GM10847 (cell line): ENCODE data around the gene JMJD1C.

Experiments used
- POLR2A ChIP-seq: IDR thresholded peaks from 2 replicates; pipeline ENCODE4 v1.6.1; 2011; ENCODE audit not compliant: insufficient read length; ENCODE audit errors: extremely low read depth

JMJD1C gene

GRCh38 chr10:63154546-63155387 is 311.0 kb downstream of the JMJD1C start:
- no peak for TF ChIP-seq POLR2A

GRCh38 chr10:63150745-63151144 is 315.0 kb downstream of the JMJD1C start:
- TF ChIP-seq POLR2A = no peak

GRCh38 chr10:63146503-63146902 is 319.3 kb downstream of the JMJD1C start:
- TF ChIP-seq POLR2A = no peak

GRCh38 chr10:63145782-63146181 is 320.0 kb downstream of the JMJD1C start:
- no peak for TF ChIP-seq POLR2A

GRCh38 chr10:63143987-63144386 is 321.8 kb downstream of the JMJD1C start:
- TF ChIP-seq POLR2A = no peak

GRCh38 chr10:63142136-63142535 is 323.6 kb downstream of the JMJD1C start:
- TF ChIP-seq POLR2A = no peak

- no peak for TF ChIP-seq POLR2A
Observed at GRCh38 chr10:63140077-63140476, 325.7 kb downstream of the JMJD1C start.

GRCh38 chr10:63137306-63137705 is 328.5 kb downstream of the JMJD1C start:
- no peak for TF ChIP-seq POLR2A

- no peak for TF ChIP-seq POLR2A
Observed at GRCh38 chr10:63133821-63134557, 331.8 kb downstream of the JMJD1C start.

GRCh38 chr10:63133056-63133820 is 332.5 kb downstream of the JMJD1C start, which contains the start of gene NRBF2:
NRBF2 (plus strand) TSS chr10:63133328; CDS start chr10:63133471, 143 bp downstream.
- peak; percentile 96 for TF ChIP-seq POLR2A

GRCh38 chr10:63132651-63133055 is 333.1 kb downstream of the JMJD1C start:
- no peak for TF ChIP-seq POLR2A

- TF ChIP-seq POLR2A = no peak
Observed at GRCh38 chr10:63129888-63130287, 335.9 kb downstream of the JMJD1C start.

- TF ChIP-seq POLR2A = no peak
Observed at GRCh38 chr10:63128443-63128842, 337.3 kb downstream of the JMJD1C start.

GRCh38 chr10:63125459-63125858 is 340.3 kb downstream of the JMJD1C start:
- no peak for TF ChIP-seq POLR2A

GRCh38 chr10:63123727-63124362 is 341.9 kb downstream of the JMJD1C start:
- no peak for TF ChIP-seq POLR2A
